ENCODE measurements around the gene TMEM132C.

The TMEM132C gene

GRCh38 chr12:128734371-128734770 lies 467.4 kb downstream of the TMEM132C start:
- no peaks in the 10 kb centered on the region for H3K4me1 ChIP-seq (ENCODE audit: control insufficient read depth, insufficient read depth, low read length)
- H3K9me3 ChIP-seq (ENCODE audit: control insufficient read depth, insufficient read depth, low read depth, low read length), result no peaks in the 10 kb centered on the region
- H3K36me3 ChIP-seq (ENCODE audit: control insufficient read depth in 2 of 2, insufficient read depth in 1 of 2, low read length in 2 of 2), result no peaks in the 10 kb centered on the region
- H3K27ac ChIP-seq (ENCODE audit: extremely low read depth, low read depth, low read length), result no peak overlapping the region
- ChIA-PET CTCF (interaction anchor here (0.8 kb wide), 2 partner anchors 48 to 811 kb away, joined by 3 to 5 read pairs; no protein-coding TSS in a partner anchor), POLR2A (no interaction called here)
- H3K4me3 ChIP-seq (ENCODE audit: low read depth, low read length), result no peak overlapping the region
- no peak for TF ChIP-seq GLI4 (tag by site-specific recombination; IDR thresholded peaks at IDR 0.05)
- TF ChIP-seq ZNF529 (tag by site-specific recombination; IDR thresholded peaks at IDR 0.05; ENCODE audit: insufficient replicate concordance), result no peak
- TF ChIP-seq REPIN1 (tag by site-specific recombination; IDR thresholded peaks at IDR 0.05; ENCODE audit: low read depth), result no peak
- no peak for TF ChIP-seq ZNF157 (tag by site-specific recombination; IDR thresholded peaks at IDR 0.05)
- TF ChIP-seq ZNF654 (tag by site-specific recombination; IDR thresholded peaks at IDR 0.05; ENCODE audit: low read depth), result no peak
- no peak for TF ChIP-seq ZFHX2 (tag by site-specific recombination; conservative IDR thresholded peaks at IDR 0.05)

GRCh38 chr12:128737292-128737966 lies 470.5 kb downstream of the TMEM132C start:
- no peak for TF ChIP-seq ZSCAN5A (tag by site-specific recombination; IDR thresholded peaks at IDR 0.05)
- no peak for TF ChIP-seq ZNF600 (tag by site-specific recombination; IDR thresholded peaks at IDR 0.05)
- TF ChIP-seq ZNF214 (tag by site-specific recombination; IDR thresholded peaks at IDR 0.05; ENCODE audit: borderline replicate concordance), result no peak
- no peak for TF ChIP-seq ZNF670 (tag by site-specific recombination; IDR thresholded peaks at IDR 0.05; ENCODE audit: low read depth)
- no peak for TF ChIP-seq HOXD13 (CRISPR knock-in tag; IDR thresholded peaks at IDR 0.05; ENCODE audit: borderline replicate concordance)
- TF ChIP-seq ZNF350 (tag by site-specific recombination; IDR thresholded peaks at IDR 0.05), result no peak
- TF ChIP-seq PRDM4 (tag by site-specific recombination; IDR thresholded peaks at IDR 0.05), result no peak
- TF ChIP-seq ZFP69B (tag by site-specific recombination; IDR thresholded peaks at IDR 0.05), result no peak
- TF ChIP-seq, protein P1, sequence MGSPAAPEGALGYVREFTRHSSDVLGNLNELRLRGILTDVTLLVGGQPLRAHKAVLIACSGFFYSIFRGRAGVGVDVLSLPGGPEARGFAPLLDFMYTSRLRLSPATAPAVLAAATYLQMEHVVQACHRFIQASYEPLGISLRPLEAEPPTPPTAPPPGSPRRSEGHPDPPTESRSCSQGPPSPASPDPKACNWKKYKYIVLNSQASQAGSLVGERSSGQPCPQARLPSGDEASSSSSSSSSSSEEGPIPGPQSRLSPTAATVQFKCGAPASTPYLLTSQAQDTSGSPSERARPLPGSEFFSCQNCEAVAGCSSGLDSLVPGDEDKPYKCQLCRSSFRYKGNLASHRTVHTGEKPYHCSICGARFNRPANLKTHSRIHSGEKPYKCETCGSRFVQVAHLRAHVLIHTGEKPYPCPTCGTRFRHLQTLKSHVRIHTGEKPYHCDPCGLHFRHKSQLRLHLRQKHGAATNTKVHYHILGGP (tag by site-specific recombination; IDR thresholded peaks at IDR 0.05), result no peak
- no peak for TF ChIP-seq ZNF791 (tag by site-specific recombination; IDR thresholded peaks at IDR 0.05)
- no peak for TF ChIP-seq ZNF561 (tag by site-specific recombination; IDR thresholded peaks at IDR 0.05; ENCODE audit: borderline replicate concordance)
- CTCF ChIA-PET, result no interaction called here
- no peaks in the 10 kb centered on the region for H3K4me1 ChIP-seq (ENCODE audit: control insufficient read depth, insufficient read depth, low read length)
- POLR2A ChIA-PET, result no interaction called here
- H3K36me3 ChIP-seq (ENCODE audit: control insufficient read depth in 2 of 2, insufficient read depth in 1 of 2, low read length in 2 of 2), result no peaks in the 10 kb centered on the region
- no peaks in the 10 kb centered on the region for H3K9me3 ChIP-seq (ENCODE audit: control insufficient read depth, insufficient read depth, low read depth, low read length)
- H3K4me3 ChIP-seq (ENCODE audit: low read depth, low read length), result no peak overlapping the region
- H3K27ac ChIP-seq (ENCODE audit: extremely low read depth, low read depth, low read length), result no peak overlapping the region

GRCh38 chr12:128743916-128744315 lies 476.9 kb downstream of the TMEM132C start:
- Histone ChIP-seq H3K4me3 (ENCODE audit: low read depth, low read length) (no peak overlapping the region), H3K4me1 (ENCODE audit: control insufficient read depth, insufficient read depth, low read length) (no peaks in the 10 kb centered on the region), H3K27ac (ENCODE audit: extremely low read depth, low read depth, low read length) (no peak overlapping the region), H3K9me3 (ENCODE audit: control insufficient read depth, insufficient read depth, low read depth, low read length) (no peaks in the 10 kb centered on the region), H3K36me3 (ENCODE audit: control insufficient read depth in 2 of 2, insufficient read depth in 1 of 2, low read length in 2 of 2) (no peaks in the 10 kb centered on the region)
- POLR2A ChIA-PET, result no interaction called here
- CTCF ChIA-PET, result no interaction called here
- no peak for TF ChIP-seq ZNF280C (tag by site-specific recombination; IDR thresholded peaks at IDR 0.05)
- no peak for TF ChIP-seq ZNF37A (tag by site-specific recombination; IDR thresholded peaks at IDR 0.05)
- no peak for TF ChIP-seq ZNF544 (tag by site-specific recombination; IDR thresholded peaks at IDR 0.05)

Measured in HEK293 (cell line).